HG03439 (cell line): ENCODE results near the gene CHD6.

Experiments used
- ATAC-seq: cut with Tn5 transposase; IDR thresholded peaks from one replicate; pipeline ENCODE4 v1.9.1; 2021; ENCODE audit warnings: mild to moderate bottlenecking, moderate library complexity; ENCODE audit not compliant: unreplicated experiment

CHD6 gene

GRCh38 chr20:41355598-41356203, 262.5 kb downstream of the CHD6 start:
- no peak for ATAC-seq

GRCh38 chr20:41355192-41355591, 263.0 kb downstream of the CHD6 start:
- ATAC-seq: no peak

DNA sequence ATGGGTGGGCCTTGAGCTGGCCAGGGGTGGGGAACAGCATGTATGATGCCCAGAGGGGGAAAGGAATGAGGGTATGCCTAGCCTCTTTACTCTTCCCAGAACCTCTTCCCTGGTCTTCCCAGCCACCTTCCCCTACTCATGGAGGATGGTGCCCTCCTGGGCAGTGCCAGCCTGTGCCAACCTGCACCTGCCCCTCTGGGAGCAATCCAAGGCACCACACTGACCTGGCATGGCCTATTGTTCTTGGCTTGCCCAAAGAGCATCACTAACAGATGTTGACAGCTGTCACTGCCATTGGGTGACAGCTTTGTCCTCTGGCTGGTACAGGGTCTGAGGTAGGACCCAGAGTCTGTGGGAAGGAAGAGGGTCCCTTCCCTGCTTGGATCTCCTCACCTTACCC, 264.6 kb downstream of the CHD6 start:
- ATAC-seq: no peak

GRCh38 chr20:41352666-41353065, 265.5 kb downstream of the CHD6 start:
- no peak for ATAC-seq

DNA sequence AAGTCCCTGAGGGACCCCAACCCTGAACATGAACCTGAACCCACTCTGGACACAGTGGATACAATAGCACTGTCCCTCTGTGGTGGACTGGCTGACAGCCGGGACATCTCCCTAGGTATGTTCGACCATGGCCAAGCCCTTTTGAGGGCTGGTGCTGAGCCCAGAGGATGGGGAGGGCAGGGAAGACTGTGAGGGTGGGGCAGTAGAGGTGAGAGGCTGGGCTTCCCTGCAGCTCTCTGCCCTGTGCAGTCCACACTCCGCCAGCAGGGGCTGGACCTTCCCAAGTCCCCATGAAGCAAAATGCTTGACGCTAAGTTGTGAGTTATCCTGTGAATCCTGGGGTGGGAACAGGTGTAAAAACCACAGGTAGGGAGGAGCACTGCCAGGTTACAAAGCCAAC, 266.1 kb downstream of the CHD6 start:
- no peak for ATAC-seq
